HG02884 (cell line): ENCODE data around the gene SOX2.
A peak's percentile ranks its signal among the peaks of the same experiment; 100 is the strongest.

Experiments used
- ATAC-seq: cut with Tn5 transposase; IDR thresholded peaks from one replicate; pipeline ENCODE4 v1.9.1; 2021; ENCODE audit warnings: mild to moderate bottlenecking, moderate library complexity; ENCODE audit not compliant: unreplicated experiment

SOX2 gene

DNA sequence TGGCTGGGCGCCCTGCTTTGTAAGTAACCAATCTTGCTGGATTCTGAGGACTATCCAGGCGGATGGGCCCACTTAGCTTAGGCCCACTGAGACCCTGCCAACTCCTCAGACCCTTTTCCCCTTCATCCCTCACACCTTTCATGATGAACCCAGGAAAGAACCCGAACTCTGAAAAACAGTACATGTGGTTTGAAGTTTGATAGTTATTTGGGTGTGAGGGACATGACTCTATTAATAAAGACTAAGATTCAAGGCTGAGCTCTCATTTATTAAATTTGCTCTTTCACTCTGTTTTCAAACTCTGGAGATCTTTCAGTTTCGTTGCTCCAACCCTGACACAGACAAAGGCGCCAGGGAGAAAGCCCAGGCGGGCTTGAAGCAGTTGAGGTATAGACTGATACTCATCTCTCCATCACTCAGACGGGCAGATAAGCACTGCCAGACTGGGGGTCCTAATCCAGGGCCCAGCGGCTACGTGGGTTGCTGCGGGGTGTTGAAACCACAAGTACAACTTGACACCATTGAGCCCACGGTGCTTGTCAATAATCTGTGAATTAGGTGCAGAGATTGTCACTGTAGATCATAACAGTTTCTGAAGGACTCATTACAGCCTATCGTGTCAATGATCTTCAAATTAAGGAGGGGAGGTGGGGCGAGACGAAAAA is 7.2 kb upstream of the SOX2 start:
- ATAC-seq, result no peak

DNA sequence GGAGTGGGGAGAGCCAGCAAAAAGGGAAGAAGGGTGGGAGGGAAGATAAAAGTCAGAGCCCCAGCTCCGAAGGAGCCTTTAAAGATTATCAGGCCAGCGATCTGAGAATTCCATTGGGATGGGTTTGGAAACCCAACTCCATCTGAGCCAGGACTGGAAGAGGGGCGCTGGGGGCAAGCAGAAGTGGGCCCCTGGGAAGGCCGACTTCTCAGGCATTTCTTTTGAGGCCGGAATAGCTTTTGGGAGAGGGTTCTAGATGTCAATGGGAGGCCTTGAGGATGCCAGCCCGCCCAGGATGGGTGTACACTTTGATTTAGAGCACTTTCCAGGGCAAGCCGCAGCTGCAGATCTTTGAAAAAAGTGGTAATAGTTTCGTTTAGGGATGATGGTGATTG is 6.6 kb upstream of the SOX2 start:
- ATAC-seq, result no peak

DNA sequence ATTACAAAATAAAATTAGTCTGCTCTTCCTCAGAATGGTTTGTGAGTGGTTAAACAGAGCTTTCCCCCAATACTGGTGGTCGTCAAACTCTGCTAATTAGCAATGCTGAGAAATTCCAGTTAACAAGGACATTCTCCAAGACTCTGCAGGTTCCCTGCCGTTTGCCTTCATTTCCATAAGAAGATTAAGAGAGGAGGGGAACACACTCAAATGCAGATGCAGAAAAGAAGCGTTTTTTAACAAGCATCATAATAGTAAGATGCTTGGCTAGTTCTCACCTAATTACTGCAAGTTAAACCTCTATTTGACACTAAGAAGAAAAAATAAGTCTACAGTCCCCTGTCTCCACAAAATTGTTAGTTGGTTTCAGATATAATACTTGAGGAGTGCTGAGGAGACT is 3.7 kb upstream of the SOX2 start:
- ATAC-seq, result no peak

DNA sequence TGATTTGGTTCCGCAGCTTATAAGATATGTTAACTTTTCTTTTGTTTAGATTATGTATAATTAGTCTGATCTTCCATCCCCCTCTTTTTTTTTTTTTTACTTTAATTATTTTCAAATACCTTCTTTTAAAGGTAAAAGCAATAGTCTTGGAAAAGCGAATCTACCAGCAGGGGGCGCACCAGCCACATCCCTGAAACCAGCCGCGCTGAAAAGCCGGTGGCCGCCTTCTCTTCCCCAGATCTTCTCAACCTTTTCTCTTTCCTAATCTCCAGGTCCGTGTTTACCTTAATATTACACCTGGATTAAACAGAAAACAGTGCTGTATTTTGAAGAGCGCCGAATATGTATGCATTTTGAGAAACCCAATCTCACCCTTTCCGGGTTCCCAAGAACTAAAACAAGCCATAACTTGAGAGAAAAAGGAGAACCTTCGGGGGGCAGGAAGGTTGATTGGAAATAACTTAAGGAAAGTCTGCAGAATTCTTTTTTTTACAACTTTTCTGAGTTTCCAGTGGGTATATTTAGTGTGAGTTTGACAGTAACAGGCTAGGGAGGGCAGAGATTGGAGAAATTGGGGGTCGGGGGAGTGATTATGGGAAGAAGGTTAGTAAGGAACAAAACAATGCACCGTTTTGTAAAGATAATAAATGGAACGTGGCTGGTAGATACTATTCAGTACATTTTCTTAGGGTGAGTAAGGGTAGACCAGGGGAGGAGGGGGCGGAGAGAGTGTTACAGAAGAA is 2.0 kb upstream of the SOX2 start:
- ATAC-seq, result peak; percentile 49

DNA sequence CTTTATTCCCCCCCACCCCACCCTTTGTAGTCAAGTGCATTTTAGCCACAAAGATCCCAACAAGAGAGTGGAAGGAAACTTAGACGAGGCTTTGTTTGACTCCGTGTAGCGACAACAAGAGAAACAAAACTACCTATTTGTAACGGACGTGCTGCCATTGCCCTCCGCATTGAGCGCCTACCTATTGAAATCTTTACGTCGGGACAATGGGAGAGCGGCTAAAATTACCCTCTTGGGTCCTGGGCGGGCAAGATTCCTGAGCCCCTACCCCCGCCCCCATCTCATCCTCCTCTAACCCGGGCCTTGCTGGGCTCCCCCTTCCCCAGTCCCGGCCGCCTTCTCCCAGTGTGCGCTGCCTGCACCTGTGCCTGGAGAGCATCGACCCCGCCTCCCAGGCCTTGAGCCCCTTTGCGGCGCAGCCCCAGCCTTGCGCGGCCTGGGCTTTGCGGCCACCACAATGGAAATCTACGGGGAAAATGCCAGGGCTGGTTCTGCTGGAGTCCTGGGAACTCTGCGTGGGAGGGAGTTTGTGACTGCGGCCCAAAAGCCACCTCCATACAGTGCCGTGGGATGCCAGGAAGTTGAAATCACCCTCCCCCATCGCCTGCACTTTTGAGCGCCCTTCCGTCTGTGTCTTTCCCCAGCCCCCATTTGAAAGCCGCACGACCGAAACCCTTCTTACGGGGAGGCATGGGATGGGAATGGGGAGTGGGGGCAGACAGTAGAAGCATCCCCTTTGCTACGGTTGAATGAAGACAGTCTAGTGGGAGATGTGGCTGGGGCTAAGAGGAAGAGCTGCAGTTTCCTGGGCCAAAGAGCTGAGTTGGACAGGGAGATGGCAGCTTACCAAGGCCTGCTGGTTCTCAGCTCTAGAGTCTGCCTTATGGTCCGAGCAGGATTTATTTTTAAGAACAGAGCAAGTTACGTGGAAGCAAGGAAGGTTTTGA is 1.1 kb upstream of the SOX2 start:
- ATAC-seq, result no peak

DNA sequence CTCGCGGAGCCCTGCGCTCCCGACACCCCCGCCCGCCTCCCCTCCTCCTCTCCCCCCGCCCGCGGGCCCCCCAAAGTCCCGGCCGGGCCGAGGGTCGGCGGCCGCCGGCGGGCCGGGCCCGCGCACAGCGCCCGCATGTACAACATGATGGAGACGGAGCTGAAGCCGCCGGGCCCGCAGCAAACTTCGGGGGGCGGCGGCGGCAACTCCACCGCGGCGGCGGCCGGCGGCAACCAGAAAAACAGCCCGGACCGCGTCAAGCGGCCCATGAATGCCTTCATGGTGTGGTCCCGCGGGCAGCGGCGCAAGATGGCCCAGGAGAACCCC is 464 bp downstream of the SOX2 start:
- no peak for ATAC-seq

DNA sequence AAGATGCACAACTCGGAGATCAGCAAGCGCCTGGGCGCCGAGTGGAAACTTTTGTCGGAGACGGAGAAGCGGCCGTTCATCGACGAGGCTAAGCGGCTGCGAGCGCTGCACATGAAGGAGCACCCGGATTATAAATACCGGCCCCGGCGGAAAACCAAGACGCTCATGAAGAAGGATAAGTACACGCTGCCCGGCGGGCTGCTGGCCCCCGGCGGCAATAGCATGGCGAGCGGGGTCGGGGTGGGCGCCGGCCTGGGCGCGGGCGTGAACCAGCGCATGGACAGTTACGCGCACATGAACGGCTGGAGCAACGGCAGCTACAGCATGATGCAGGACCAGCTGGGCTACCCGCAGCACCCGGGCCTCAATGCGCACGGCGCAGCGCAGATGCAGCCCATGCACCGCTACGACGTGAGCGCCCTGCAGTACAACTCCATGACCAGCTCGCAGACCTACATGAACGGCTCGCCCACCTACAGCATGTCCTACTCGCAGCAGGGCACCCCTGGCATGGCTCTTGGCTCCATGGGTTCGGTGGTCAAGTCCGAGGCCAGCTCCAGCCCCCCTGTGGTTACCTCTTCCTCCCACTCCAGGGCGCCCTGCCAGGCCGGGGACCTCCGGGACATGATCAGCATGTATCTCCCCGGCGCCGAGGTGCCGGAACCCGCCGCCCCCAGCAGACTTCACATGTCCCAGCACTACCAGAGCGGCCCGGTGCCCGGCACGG is 991 bp downstream of the SOX2 start:
- no peak for ATAC-seq

DNA sequence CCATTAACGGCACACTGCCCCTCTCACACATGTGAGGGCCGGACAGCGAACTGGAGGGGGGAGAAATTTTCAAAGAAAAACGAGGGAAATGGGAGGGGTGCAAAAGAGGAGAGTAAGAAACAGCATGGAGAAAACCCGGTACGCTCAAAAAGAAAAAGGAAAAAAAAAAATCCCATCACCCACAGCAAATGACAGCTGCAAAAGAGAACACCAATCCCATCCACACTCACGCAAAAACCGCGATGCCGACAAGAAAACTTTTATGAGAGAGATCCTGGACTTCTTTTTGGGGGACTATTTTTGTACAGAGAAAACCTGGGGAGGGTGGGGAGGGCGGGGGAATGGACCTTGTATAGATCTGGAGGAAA is 1.5 kb downstream of the SOX2 start:
- ATAC-seq, result no peak

DNA sequence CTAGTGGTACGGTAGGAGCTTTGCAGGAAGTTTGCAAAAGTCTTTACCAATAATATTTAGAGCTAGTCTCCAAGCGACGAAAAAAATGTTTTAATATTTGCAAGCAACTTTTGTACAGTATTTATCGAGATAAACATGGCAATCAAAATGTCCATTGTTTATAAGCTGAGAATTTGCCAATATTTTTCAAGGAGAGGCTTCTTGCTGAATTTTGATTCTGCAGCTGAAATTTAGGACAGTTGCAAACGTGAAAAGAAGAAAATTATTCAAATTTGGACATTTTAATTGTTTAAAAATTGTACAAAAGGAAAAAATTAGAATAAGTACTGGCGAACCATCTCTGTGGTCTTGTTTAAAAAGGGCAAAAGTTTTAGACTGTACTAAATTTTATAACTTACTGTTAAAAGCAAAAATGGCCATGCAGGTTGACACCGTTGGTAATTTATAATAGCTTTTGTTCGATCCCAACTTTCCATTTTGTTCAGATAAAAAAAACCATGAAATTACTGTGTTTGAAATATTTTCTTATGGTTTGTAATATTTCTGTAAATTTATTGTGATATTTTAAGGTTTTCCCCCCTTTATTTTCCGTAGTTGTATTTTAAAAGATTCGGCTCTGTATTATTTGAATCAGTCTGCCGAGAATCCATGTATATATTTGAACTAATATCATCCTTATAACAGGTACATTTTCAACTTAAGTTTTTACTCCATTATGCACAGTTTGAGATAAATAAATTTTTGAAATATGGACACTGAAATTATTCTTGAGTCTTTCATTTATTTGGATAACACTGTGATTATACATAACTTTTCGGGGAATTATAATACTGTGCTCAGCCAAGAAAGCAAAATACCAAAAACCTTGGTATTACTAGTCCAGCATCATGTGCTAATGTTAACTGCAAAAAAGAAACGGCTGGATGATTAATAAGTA is 2.2 kb downstream of the SOX2 start:
- ATAC-seq, result peak; percentile 33

DNA sequence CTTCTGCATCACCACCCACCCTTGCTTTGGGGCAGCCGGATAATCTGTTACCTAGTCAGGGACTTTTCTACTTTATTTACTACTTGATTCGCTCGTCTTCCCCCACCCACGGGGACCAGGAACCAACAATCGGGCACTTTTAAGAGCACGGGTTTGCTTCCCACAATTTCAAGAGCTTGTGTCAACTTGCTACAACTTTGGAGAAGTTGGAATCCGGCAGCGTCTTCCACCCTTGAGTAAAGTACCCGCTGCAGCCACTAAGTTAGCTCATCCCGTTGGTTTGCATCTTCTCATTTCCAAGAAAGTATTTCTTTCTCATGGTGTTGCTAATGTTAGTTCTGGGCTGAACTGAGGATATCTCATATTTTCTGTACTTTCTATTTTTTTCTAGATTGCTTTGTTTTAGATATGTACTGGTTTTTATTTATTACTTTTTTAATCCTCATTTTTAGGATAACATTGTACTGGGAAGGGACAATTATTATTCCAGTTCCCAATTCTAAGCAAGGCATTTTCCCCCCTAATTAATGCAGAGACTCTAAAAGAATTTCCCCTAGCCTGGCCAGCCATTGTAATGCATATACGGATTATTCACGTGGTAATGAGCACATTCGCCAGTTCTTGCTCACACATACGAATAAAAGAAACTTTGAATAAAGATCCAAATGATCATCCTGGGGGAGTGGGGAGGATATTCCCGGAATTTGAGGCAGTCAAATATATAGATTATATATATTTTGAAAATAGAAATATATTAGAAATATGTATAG is 4.0 kb downstream of the SOX2 start:
- no peak for ATAC-seq

DNA sequence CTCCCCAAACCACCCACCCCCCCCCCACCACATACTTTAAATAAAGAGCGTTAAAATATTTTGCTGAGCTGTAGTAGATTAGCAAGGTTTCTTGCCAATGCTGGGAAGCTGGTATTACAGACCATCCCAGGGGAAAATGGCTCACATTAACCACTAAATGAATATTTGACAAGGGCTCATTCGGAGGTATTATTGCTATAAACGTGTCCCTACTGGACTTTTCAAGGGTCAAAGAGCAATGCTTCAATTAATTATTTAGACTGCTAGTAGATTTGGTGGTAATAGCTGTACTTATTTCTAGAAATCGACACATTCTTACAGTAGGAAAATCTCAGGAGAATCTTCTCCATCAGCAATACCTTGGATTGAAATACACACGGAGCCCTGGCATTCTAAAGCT is 5.2 kb downstream of the SOX2 start:
- ATAC-seq, result no peak

DNA sequence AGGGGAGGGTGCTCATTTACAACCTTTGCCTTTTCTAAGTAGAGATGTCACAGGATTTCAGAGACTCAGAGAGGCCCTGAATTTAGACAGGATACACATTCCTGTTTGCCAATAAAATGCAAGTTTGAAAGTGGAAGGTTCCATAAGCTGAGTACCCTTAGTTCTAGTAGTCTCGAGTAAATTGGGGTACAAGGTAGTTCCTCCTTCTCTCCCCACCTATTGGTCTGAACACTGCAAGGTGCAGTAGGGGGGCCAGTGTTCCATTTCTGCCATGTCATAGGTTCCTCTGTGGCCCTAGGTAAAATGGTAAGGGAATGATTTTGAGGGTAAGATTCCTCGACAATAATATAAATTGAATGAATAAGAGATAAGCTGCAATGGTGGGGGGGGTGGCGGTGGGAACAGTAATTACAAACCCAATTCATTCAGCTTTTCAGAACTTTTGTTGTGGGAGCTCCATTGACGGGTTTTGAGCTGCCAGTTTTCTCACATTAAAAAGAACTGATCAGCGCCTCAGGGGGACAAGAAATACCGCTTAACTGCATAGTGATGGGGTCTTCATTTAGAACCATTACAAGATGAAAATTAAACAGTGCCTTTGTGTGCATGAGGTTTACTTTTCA is 5.9 kb downstream of the SOX2 start:
- ATAC-seq, result no peak

DNA sequence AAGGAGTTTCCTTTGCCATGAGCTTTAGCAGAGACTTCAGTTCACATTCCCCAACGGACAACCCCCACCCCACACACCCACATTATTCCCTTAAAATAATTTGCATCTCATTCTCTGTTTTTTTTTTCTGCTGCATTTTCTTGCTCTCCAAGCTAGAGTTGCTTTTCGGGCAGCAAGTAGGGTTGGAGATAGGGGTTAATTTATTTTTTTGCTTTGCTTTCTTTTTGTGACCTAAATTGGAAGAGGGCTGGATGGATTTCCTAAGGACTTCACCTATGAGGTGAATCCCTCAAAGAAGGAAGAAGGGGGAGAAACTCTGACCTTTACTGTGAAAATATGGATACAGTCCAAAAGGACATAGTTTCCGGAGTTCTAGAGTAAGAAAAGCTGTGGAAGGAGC is 6.6 kb downstream of the SOX2 start:
- no peak for ATAC-seq

DNA sequence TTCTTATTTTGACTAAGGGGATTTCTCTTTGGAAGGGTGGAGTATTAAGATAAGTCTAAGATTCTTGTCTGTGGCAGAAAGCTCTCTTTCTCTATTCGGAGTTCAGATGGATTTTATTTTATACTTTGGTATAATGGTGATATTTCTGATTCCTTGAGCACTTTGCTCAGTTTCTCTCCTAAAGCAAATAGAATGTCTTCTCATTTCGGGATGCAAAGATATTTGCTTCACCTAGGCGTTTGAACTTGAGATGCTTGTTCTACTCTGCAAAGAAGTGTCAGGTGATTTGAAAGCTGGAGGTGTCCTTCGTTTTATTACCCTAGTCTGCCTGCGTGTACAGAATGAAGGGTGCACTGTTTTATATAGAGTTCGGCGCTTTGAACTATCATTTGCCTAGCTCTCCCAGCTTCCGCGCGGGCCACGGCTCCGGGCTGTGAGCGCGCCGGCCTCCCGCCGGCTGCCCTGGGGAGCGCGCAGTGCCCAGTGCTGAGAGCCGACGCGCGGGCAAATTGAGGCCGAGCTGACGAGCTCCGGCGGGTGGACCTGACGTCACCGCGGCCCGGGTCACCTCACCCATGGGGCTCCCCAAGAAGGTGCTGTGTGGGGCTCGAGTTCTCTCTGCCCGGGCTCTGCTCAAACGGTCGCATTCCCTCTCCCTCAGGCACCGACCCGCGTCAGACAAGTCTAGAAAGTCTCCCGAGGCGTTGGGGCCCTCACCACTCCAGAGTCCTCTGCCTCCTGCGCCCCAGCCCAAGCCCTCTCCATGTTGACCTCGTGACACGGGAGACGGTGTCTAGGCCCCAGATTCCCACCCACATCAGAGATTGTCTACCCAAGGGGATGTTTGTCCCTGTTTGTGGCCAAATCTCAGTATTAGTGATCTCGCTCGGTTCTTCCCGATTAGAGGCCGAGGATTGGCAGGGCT is 7.5 kb downstream of the SOX2 start:
- ATAC-seq, result no peak

DNA sequence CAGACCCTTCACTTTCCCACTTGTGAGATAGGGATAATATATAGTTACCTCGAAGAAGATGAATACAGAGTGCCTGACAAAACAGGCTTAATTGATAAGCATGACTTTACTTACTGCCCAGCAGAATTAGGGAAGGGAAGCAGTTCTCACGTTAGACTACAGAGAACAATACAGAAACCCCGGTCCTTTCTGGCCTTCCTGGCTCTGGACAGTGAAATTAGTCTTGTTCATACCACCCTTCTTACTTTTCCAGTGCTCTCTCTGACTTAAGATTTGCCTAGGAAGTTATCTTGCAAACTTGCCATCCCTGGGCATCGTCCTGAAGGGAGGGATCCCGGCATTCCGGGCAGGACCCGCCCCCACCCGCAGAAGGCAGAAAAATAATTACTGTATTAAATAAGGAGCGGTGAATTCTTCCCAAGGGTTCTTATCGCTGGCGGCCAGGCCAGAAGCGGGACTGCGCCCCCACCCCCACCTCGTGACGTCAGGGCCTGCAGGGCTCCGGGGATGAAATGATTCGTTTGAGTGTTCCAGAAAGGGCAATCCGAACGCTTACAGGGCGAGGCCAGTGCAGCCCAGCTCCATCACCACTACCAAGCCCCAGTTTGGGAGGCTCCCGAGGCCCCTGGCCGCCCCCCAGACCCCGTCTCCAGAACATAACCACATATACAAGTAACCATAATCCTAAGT is 8.4 kb downstream of the SOX2 start:
- ATAC-seq, result no peak

DNA sequence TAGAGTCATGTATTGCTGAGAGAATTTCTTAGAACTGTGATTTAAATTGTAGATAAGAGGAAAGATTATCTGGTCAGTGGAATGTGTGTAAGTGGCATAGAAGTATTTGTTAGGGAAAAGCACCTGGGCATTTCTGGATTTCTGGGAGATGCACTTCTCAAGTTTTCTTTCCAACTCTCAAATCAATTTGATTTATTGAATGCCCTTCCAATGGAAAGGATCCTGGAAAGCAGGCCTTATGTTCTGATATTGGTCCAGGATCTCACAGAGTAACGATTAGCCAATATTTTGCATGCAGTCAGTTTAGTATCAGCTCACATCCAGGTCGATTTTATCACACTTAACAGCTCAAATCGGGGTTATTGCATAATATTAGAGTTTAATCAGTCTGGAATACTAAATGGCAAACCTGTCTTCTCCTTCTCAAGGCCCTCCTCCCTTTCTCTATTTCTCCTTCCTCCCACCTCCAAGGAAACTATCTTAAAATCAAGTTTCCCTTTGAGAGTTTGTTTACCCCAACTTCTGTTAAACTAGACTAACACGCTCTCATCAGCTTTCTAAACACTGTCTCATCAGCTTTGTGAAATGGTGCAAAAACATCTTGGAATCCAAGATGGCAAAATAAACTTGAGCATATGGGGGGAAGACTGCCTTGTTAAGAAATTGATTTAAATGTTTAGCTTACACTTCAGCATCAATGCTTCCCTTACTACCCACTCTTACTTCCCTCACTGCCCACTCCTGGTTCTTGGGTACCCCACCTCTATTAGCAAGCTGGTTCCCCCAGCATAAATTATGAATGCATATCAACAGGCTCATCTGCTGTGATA is 9.5 kb downstream of the SOX2 start:
- no peak for ATAC-seq
